ACHN (cell line): ENCODE measurements around the gene MAP2K5.

Experiments
- DNase-seq: peaks from one replicate; pipeline ENCODE4 v3.0.0-alpha.2; 2015
- in situ Hi-C: cut with HindIII; loops from 2 replicates; pipeline ENCODE4 v1.10.0; 2017; ENCODE audit warnings: low sequenced_read_pairs, low pct_ligation_motif_present, low pct_unique_long_range_greater_than_20kb

The MAP2K5 gene

DNA sequence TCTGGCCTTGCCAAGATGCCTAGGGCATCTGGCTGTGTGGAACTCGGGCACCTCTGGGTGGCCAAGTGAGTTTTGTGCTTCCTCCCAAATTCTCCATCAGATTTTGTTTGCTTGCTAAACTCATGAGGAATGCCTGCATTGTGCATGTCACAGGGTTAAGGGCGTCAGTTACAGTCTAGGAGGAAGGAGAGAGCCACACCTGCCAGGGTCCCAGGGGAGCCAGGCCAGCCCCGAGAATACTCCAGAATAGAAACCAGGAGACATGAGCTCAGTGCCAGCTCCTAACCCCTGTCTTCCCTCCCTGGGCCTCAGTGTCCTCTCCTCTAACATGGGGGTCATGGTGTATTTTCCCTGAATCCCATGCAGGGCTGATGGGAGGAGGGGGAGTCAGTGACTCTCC is 260.8 kb downstream of the MAP2K5 start:
- in situ Hi-C loops: no loop called here
- DNase-seq: no peak

- no peak for DNase-seq
- in situ Hi-C loops: no loop called here
Measured at GRCh38 chr15:67803996-67804843, 261.7 kb downstream of the MAP2K5 start.

GRCh38 chr15:67805008-67805665 is 262.6 kb downstream of the MAP2K5 start:
- in situ Hi-C loops: no loop called here
- DNase-seq: no peak

DNA sequence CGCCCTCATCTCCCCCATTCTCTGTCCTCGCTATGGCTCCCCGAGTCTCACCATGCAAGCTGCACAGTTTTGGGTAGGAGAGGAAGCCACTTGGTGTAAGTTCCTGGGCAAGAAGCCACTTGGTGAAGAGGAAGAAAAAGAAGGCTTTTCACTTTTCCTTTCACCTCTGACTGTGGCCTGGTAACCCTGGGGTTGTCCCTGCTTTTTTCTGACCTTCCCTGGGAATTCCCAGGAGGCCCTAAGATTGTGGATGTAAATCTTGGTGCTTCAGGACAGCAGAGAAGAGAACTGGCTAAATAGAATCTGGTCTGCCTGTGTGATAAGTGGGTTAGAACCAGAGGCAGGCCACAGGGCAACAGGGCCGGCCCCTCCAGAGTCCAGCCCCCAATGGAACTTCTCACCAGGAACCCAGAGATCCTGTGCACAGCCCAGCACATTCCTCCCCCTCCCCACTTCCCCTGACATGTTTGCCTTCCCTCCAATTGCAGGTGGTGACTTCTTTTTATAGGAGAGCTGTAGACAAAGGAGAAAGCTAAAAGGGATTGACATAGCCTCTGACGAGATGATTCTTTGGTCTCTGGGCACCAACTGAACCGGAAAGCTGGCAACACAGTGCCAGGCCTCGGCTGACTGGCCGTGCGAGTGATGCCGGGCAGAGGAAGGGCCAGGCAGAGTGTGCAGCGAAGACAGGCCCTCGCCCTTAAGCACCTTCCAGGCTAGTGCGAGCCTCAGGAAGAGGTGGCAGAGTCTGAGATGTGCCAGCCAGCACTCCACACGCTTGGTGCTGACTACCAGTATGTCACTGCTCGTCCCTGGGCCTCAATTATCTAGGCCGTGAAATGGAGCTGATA is 263.4 kb downstream of the MAP2K5 start:
- DNase-seq: no peak
- in situ Hi-C loops: no loop called here

- in situ Hi-C loops: no loop called here
- no peak for DNase-seq
Measured at GRCh38 chr15:67806536-67806935, 264.0 kb downstream of the MAP2K5 start.

DNA sequence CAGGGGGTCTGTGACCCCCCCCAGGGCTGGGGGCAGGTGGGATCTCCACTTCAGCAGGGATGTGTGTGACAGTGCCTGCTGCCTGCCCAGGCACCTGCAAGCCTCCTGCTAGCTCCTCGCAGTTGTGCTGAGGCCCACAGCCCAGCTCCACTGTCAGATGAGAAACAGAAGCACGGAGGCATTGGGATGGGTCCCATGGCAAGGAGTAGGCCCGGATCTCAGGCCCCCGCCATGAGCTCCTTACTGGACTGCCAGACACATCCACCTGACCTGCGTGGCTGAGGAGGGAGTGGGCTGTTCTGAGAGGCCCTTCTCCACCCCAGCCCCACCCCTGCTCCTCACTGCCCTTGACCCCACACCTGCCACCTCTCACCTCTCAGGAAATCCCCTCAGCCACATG is 264.6 kb downstream of the MAP2K5 start:
- in situ Hi-C loops: no loop called here

DNA sequence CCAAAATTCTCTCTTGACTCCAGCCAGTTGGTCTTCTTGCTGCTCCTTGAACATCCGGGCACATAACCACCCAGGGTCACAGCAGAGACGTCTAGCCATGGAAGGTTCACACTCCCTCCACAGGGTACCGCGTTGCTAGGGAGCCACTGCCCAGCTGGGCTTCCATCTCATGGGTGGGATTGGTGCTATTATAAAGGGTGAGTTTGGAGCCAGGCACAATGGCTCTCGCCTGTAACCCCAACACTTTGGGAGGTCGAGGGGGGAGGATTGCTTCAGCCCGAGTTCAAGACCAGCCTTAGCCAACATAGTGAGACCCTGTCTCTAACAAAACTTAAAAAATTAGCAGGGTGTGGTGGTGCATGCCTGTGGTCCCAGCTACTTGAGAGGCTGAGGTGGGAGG is 265.3 kb downstream of the MAP2K5 start:
- in situ Hi-C loops: no loop called here
- DNase-seq: no peak

More for the DNA sequence above, 264.6 kb downstream of the MAP2K5 start:
- no peak for DNase-seq

DNA sequence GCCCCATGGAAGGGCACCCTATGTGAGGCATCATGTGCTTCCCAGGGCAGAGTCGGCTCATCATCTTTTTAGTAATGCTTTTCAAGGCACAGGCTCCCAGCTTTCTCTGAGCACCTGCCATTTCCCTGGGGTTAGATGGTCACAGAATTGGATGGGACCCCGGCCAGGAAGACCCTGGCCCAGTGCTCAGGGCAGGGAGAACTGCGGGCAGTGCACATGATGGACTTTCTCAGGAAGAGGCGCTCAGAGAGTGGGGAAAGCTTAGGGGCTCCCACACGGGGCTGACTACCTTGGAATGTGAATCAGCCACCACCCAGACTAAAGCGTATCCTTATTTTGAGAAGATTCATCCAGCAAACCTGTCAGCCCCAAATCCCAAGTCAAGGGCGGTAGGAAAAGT is 266.3 kb downstream of the MAP2K5 start:
- no peak for DNase-seq
- in situ Hi-C loops: no loop called here

GRCh38 chr15:67809441-67809840 is 266.9 kb downstream of the MAP2K5 start:
- DNase-seq: no peak
- in situ Hi-C loops: no loop called here

DNA sequence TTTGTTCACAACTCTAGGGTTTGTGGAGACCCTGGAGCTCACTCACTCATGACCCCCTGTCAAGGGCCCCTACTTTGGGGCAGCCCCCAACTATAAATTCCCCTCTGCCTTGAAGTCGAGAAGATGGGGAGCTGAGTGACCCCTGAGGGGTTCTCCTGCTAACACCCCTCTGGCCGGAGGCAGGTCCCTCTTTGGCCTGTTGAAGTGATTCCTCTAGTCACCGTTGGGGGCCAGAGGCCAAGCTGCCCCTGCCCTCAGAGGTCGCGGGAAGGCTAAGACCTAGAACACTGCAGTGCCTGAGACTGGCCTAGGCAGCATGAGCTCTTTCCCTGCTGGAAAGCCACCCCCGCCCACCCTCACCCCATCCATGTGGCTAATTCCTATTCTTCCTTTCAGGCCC is 267.4 kb downstream of the MAP2K5 start:
- in situ Hi-C loops: no loop called here

GRCh38 chr15:67812241-67812644 is 269.7 kb downstream of the MAP2K5 start:
- in situ Hi-C loops: no loop called here

More for the DNA sequence above, 267.4 kb downstream of the MAP2K5 start:
- DNase-seq: no peak

GRCh38 chr15:67813104-67813634 is 270.7 kb downstream of the MAP2K5 start:
- in situ Hi-C loops: no loop called here
- no peak for DNase-seq

More at GRCh38 chr15:67812241-67812644, 269.7 kb downstream of the MAP2K5 start:
- DNase-seq: no peak

- DNase-seq: no peak
- in situ Hi-C loops: no loop called here
Measured at GRCh38 chr15:67815036-67815592, 272.6 kb downstream of the MAP2K5 start.

GRCh38 chr15:67816668-67817067 is 274.2 kb downstream of the MAP2K5 start:
- no peak for DNase-seq

DNA sequence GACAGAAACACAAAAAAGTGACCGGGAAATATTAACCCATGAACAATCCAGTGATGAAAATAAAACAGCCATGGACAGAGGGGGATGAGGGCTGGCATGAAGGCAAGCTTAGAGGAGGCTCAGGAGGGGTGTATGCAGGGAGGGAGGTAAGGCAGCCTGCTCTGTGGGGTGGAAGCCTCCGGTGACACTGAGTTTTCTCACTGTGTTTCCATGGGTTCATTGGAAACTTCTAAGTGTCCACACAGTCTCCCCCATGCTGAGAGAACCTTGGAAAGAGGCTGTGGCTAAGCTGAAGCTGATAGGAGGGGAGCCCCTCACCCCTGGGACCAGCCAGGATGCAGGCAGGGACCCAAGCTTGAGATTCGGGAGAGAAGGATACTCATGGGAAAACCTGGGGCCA is 276.0 kb downstream of the MAP2K5 start:
- no peak for DNase-seq
- in situ Hi-C loops: no loop called here

More at GRCh38 chr15:67816668-67817067, 274.2 kb downstream of the MAP2K5 start:
- in situ Hi-C loops: no loop called here

DNA sequence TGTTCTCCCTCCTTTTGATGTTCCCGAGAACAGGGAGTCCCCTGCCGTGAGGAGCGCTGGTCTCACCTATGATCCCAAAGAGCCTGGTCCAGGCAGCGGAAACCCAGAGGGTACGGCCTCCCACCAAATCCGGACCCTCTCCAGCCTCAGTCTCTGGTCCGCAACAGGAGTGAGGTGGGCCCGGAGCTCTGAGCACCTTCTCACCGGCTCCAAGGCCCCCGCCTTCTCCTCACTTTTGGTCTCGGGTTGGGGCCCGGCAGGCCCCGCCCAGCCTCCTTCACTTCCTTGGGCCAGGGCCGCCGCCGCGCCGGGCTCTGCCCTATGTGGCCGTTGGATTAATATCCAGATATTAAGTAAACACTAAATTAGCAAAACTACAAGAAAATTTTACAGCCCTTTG is 277.1 kb downstream of the MAP2K5 start:
- in situ Hi-C loops: no loop called here
- DNase-seq: no peak

DNA sequence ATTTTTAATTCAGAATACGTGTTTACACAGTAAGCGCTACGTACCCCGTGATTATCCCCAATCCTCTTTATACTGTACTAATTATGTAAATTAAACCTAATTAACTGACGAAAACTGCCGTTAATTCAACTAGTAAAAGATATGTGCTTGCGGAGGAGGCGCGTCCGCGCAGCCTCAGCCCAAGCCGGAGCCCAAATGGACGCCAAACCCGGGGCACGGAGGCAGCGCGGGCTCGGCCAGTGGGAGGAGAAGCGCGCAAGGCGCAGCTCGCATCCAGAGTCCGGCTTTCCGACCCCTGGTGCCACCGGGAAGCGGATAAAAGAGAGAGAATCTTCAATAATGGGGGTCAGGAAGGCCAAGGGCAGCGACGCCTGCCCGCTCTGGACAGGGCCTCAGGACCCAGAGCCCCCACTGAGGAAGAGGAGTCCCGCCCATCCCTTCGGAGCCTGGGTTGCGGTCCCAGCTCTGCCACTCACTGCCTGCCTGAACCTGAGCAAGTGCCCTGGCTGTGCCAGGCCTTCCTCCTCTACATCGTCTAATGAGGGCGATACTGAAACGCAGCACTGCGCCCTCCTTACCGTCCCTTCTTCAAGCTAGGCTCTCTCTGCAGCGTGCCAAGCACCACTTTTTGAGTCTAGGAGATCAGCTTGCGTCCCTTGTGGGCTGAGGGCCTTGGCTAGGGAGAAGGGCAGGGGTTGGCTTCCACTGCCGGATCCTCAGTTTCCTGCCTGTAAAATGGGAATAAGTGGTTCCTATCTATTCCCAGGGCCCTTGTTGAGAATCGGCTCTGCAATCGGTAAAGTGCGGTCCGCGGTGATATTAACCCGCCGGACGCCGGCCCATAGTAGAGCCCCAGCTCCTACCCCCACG is 277.9 kb downstream of the MAP2K5 start:
- in situ Hi-C loops: no loop called here
- DNase-seq: no peak
